Measurements from ENCODE around the gene BAHD1. TPM values are rescaled to one million over a fixed set of nuclear protein-coding genes. Genes with fewer than 3 reads are reported as not detected.

BAHD1 gene
- total RNA-seq, 4 donors from 2014 or later: 12.3 to 25.5 (median 16.2) TPM

- TF ChIP-seq POLR2A (IDR thresholded peaks at IDR 0.05) (no peak), EP300 (IDR thresholded peaks at IDR 0.05) (no peak), CTCF (IDR thresholded peaks at IDR 0.05) (no peak)
- Histone ChIP-seq H3K36me3 (peaks cover 4 to 77% (median 4%) of the 10 kb centered on the region in 3 donors), H3K4me1 (peaks cover 0 to 12% (median 3%) of the 10 kb centered on the region in 4 donors), H3K27ac (no peak overlapping the region), H3K4me3 (no peak overlapping the region), H3K9me3 (no peaks in the 10 kb centered on the region), H3K27me3 (no peaks in the 10 kb centered on the region)
- no peak for DNase-seq (ENCODE audit: low spot score in 2 of 2)
- WGBS, 2 donors: 92 to 100% methylated on average over 5 to 9 of the region's 10 CpGs
These were observed 25.2 kb downstream of the BAHD1 start for GRCh38 chr15:40465939-40466338.

- Histone ChIP-seq H3K27ac (no peak overlapping the region), H3K27me3 (no peaks in the 10 kb centered on the region), H3K4me1 (peaks cover 0 to 17% (median 4%) of the 10 kb centered on the region in 4 donors), H3K36me3 (peaks cover 4 to 69% (median 4%) of the 10 kb centered on the region in 3 donors), H3K9me3 (no peaks in the 10 kb centered on the region), H3K4me3 (no peak overlapping the region)
- TF ChIP-seq POLR2A (IDR thresholded peaks at IDR 0.05): no peak
- TF ChIP-seq EP300 (IDR thresholded peaks at IDR 0.05): no peak
- no peak for TF ChIP-seq CTCF (IDR thresholded peaks at IDR 0.05)
- WGBS, 2 donors: 76 to 79% methylated on average over 7 of the region's 7 CpGs
- DNase-seq (ENCODE audit: low spot score in 2 of 2): no peak
These were observed 25.9 kb downstream of the BAHD1 start for GRCh38 chr15:40466426-40467260.

GRCh38 chr15:40467261-40467615 is 26.5 kb downstream of the BAHD1 start:
- H3K4me3 ChIP-seq: no peak overlapping the region
- no peak for TF ChIP-seq CTCF (IDR thresholded peaks at IDR 0.05)
- no peak for TF ChIP-seq EP300 (IDR thresholded peaks at IDR 0.05)
- no peak for TF ChIP-seq POLR2A (IDR thresholded peaks at IDR 0.05)
- no peak overlapping the region for H3K27ac ChIP-seq
- no peaks in the 10 kb centered on the region for H3K27me3 ChIP-seq
- H3K9me3 ChIP-seq: no peaks in the 10 kb centered on the region
- no peak for DNase-seq (ENCODE audit: low spot score in 2 of 2)
- peaks cover 0 to 23% (median 9%) of the 10 kb centered on the region in 4 donors for H3K4me1 ChIP-seq
- peaks cover 2 to 64% (median 4%) of the 10 kb centered on the region in 3 donors for H3K36me3 ChIP-seq

- 92 to 94% methylated on average over 4 of the region's 4 CpGs for WGBS, 2 donors
- Histone ChIP-seq H3K9me3 (no peaks in the 10 kb centered on the region), H3K4me1 (peaks cover 0 to 26% (median 11%) of the 10 kb centered on the region in 4 donors), H3K27me3 (no peaks in the 10 kb centered on the region), H3K27ac (no peak overlapping the region), H3K36me3 (peaks cover 2 to 47% (median 3%) of the 10 kb centered on the region in 3 donors), H3K4me3 (no peak overlapping the region)
- no peak for TF ChIP-seq CTCF (IDR thresholded peaks at IDR 0.05)
- no peak for TF ChIP-seq POLR2A (IDR thresholded peaks at IDR 0.05)
- TF ChIP-seq EP300 (IDR thresholded peaks at IDR 0.05): no peak
- no peak for DNase-seq (ENCODE audit: low spot score in 2 of 2)
These were observed 28.2 kb downstream of the BAHD1 start for GRCh38 chr15:40468898-40469331.

- no peak for TF ChIP-seq CTCF (IDR thresholded peaks at IDR 0.05)
- no peak for TF ChIP-seq POLR2A (IDR thresholded peaks at IDR 0.05)
- TF ChIP-seq EP300 (IDR thresholded peaks at IDR 0.05): no peak
- DNase-seq (ENCODE audit: low spot score in 2 of 2): no peak
- Histone ChIP-seq H3K27me3 (no peaks in the 10 kb centered on the region), H3K36me3 (peaks cover 0 to 37% (median 2%) of the 10 kb centered on the region in 3 donors), H3K9me3 (no peaks in the 10 kb centered on the region), H3K4me3 (peak overlapping the region in 2 of 4 donors; percentile 56 to 84), H3K4me1 (peaks cover 0 to 26% (median 11%) of the 10 kb centered on the region in 4 donors), H3K27ac (peak overlapping the region in 3 of 4 donors; percentile 93 to 96 (median 95))
- 71 to 73% methylated on average over 7 of the region's 7 CpGs for WGBS, 2 donors
These were observed 29.1 kb downstream of the BAHD1 start for GRCh38 chr15:40469776-40470390.
